Measurements from ENCODE around the gene MAST1.

Gene MAST1

GRCh38 chr19:12872941-12873890 lies 34.9 kb downstream of the MAST1 start:
- Histone ChIP-seq H3K4me1 (ENCODE audit: insufficient read depth, low read length, severe bottlenecking) (no peaks in the 10 kb centered on the region), H3K9ac (ENCODE audit: low read length) (no peak overlapping the region), H3K4me2 (ENCODE audit: low read length) (no peak overlapping the region), H3K36me3 (ENCODE audit: insufficient read depth, low read length) (peaks cover 42% of the 10 kb centered on the region), H3K4me3 (ENCODE audit: low read depth, low read length, poor library complexity, severe bottlenecking) (no peak overlapping the region), H4K20me1 (ENCODE audit: insufficient read depth, low read length) (no peaks in the 10 kb centered on the region), H3K9me3 (ENCODE audit: low read length) (no peaks in the 10 kb centered on the region), H3K27me3 (ENCODE audit: insufficient read depth, low read length) (no peaks in the 10 kb centered on the region), H3K9me2 (ENCODE audit: low read depth, low read length) (no peaks in the 10 kb centered on the region), H3K27ac (ENCODE audit: low read depth, low read length, poor library complexity, severe bottlenecking) (no peak overlapping the region), H3K79me2 (ENCODE audit: insufficient read depth, low read length) (no peaks in the 10 kb centered on the region), H3F3A (ENCODE audit: insufficient read depth, low read length) (no peaks in the 10 kb centered on the region), H2AFZ (ENCODE audit: low read length) (no peak overlapping the region)
- TF ChIP-seq CTCF (IDR thresholded peaks at IDR 0.05; ENCODE audit: low read length) (no peak), EZH2 (IDR thresholded peaks at IDR 0.05; ENCODE audit: borderline replicate concordance, low read length) (no peak)

DNA sequence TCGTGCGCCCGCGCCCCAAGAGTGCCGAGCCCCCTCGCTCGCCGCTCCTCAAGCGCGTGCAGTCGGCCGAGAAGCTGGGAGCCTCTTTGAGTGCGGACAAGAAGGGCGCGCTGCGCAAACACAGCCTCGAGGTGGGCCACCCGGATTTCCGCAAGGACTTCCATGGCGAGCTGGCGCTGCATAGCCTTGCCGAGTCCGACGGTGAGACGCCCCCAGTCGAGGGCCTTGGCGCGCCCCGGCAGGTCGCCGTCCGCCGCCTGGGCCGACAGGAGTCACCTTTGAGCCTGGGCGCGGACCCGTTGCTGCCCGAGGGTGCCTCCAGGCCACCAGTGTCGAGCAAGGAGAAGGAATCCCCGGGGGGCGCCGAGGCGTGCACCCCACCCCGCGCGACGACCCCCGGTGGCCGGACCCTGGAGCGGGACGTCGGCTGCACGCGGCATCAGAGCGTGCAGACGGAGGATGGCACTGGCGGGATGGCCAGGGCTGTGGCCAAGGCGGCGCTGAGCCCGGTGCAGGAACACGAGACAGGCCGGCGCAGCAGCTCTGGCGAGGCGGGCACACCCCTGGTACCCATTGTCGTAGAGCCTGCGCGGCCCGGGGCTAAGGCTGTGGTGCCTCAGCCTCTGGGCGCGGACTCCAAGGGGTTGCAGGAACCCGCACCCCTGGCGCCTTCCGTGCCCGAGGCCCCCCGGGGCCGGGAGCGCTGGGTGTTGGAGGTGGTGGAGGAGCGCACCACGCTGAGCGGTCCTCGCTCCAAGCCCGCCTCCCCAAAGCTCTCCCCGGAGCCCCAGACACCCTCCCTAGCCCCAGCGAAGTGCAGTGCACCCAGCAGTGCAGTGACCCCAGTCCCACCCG lies 35.8 kb downstream of the MAST1 start:
- no peaks in the 10 kb centered on the region for H3F3A ChIP-seq (ENCODE audit: insufficient read depth, low read length)
- H3K27me3 ChIP-seq (ENCODE audit: insufficient read depth, low read length): no peaks in the 10 kb centered on the region
- H3K4me1 ChIP-seq (ENCODE audit: insufficient read depth, low read length, severe bottlenecking): no peaks in the 10 kb centered on the region
- H3K9me3 ChIP-seq (ENCODE audit: low read length): no peaks in the 10 kb centered on the region
- H3K9ac ChIP-seq (ENCODE audit: low read length): no peak overlapping the region
- no peak overlapping the region for H3K27ac ChIP-seq (ENCODE audit: low read depth, low read length, poor library complexity, severe bottlenecking)
- H4K20me1 ChIP-seq (ENCODE audit: insufficient read depth, low read length): no peaks in the 10 kb centered on the region
- peaks cover 42% of the 10 kb centered on the region for H3K36me3 ChIP-seq (ENCODE audit: insufficient read depth, low read length)
- TF ChIP-seq CTCF (IDR thresholded peaks at IDR 0.05; ENCODE audit: low read length) (no peak), EZH2 (IDR thresholded peaks at IDR 0.05; ENCODE audit: borderline replicate concordance, low read length) (no peak)
- no peak overlapping the region for H3K4me2 ChIP-seq (ENCODE audit: low read length)
- no peak overlapping the region for H2AFZ ChIP-seq (ENCODE audit: low read length)
- no peak overlapping the region for H3K4me3 ChIP-seq (ENCODE audit: low read depth, low read length, poor library complexity, severe bottlenecking)
- no peaks in the 10 kb centered on the region for H3K79me2 ChIP-seq (ENCODE audit: insufficient read depth, low read length)
- no peaks in the 10 kb centered on the region for H3K9me2 ChIP-seq (ENCODE audit: low read depth, low read length)

- Histone ChIP-seq H4K20me1 (ENCODE audit: insufficient read depth, low read length) (no peaks in the 10 kb centered on the region), H3K4me3 (ENCODE audit: low read depth, low read length, poor library complexity, severe bottlenecking) (no peak overlapping the region)
Measured at GRCh38 chr19:12875086-12875485, 36.8 kb downstream of the MAST1 start.

More at GRCh38 chr19:12875086-12875485, 36.8 kb downstream of the MAST1 start:
- peaks cover 42% of the 10 kb centered on the region for H3K36me3 ChIP-seq (ENCODE audit: insufficient read depth, low read length)
- H3K9me2 ChIP-seq (ENCODE audit: low read depth, low read length): no peaks in the 10 kb centered on the region
- no peaks in the 10 kb centered on the region for H3K9me3 ChIP-seq (ENCODE audit: low read length)
- no peak for TF ChIP-seq CTCF (IDR thresholded peaks at IDR 0.05; ENCODE audit: low read length)
- TF ChIP-seq EZH2 (IDR thresholded peaks at IDR 0.05; ENCODE audit: borderline replicate concordance, low read length): no peak
- no peaks in the 10 kb centered on the region for H3K27me3 ChIP-seq (ENCODE audit: insufficient read depth, low read length)
- no peaks in the 10 kb centered on the region for H3F3A ChIP-seq (ENCODE audit: insufficient read depth, low read length)
- peaks cover 5% of the 10 kb centered on the region for H3K4me1 ChIP-seq (ENCODE audit: insufficient read depth, low read length, severe bottlenecking)
- H3K27ac ChIP-seq (ENCODE audit: low read depth, low read length, poor library complexity, severe bottlenecking): no peak overlapping the region
- H3K9ac ChIP-seq (ENCODE audit: low read length): no peak overlapping the region
- no peak overlapping the region for H3K4me2 ChIP-seq (ENCODE audit: low read length)
- no peaks in the 10 kb centered on the region for H3K79me2 ChIP-seq (ENCODE audit: insufficient read depth, low read length)
- no peak overlapping the region for H2AFZ ChIP-seq (ENCODE audit: low read length)

Measured in OCI-LY1 (cell line).